HepG2 (cell line): ENCODE data around the gene NDST1. TPM values are rescaled to one million over a fixed set of nuclear protein-coding genes. Genes with fewer than 3 reads are reported as not detected.

Experiments used
- ATAC-seq: fragments of 200-7000 bp; cut with Tn5 transposase; 3 replicates; pipeline ENCODE4 v1.9.1; 2020; ENCODE audit warnings: mild to moderate bottlenecking, moderate library complexity
- BruUV-seq: library from RNA; stranded (reverse); fragments of 400-500 nt; replicated peaks from 2 replicates; lab custom pipeline; 2021; lab: Mats Ljungman, UMichigan
- CTCF ChIA-PET: fragments of 300-600 bp; formaldehyde crosslinking; extraction: SDS; loops from one replicate; lab custom pipeline; 2021; ENCODE audit warnings: low total read pairs, inconsistent platforms, low intra/inter-chr PET ratio; lab: Yijun Ruan, JAX
- POLR2A ChIA-PET: fragments of 350-600 bp; sonication (Branson Sonifier 250); formaldehyde crosslinking; loops from one replicate; lab custom pipeline; 2020; ENCODE audit warnings: antibody characterized with exemption, inconsistent platforms; lab: Yijun Ruan, JAX
- DNase-seq: peaks from one replicate; pipeline ENCODE4 v3.0.0-alpha.2; 2015; ENCODE audit warnings: low spot score
- FAIRE-seq: peaks from 3 replicates; lab custom pipeline; 2011; peaks lifted over from hg19 to GRCh38; lab: Jason Lieb, UNC
- H2AFZ ChIP-seq: one replicate; pipeline ENCODE4 v1.6.1; 2011; ENCODE audit warnings: low read length, inconsistent platforms
- H3K27ac ChIP-seq: fragments of 300-600 bp; 3 replicates; pipeline ENCODE4 v1.8.0; 2011; ENCODE audit warnings: mixed run types, mild to moderate bottlenecking, mixed read lengths, low read length, inconsistent platforms; ENCODE audit not compliant: insufficient read depth; ENCODE audit errors: extremely low read length
- H3K27me3 ChIP-seq, 2 experiments: fragments of 200-600 bp in 1 of 2; 2 replicates in 1 of 2; 3 replicates in 1 of 2; pipeline versions ENCODE4 v1.6.0 to v1.8.0; 2011; ENCODE audit warnings: low read length in 2 of 2, mild to moderate bottlenecking in 2 of 2, moderate library complexity in 2 of 2, inconsistent platforms in 1 of 2; ENCODE audit not compliant: insufficient read depth in 2 of 2, control insufficient read depth in 1 of 2
- H3K36me3 ChIP-seq, 2 experiments: fragments of 200-600 bp in 1 of 2; replicated peaks in 1 of 2; 2 replicates in 1 of 2; 3 replicates in 1 of 2; pipeline versions ENCODE4 v1.5.1 to v1.8.0; 2011; ENCODE audit warnings: low read length in 2 of 2, inconsistent platforms in 1 of 2; ENCODE audit not compliant: insufficient read depth in 2 of 2, control insufficient read depth in 1 of 2
- H3K4me1 ChIP-seq: 2 replicates; pipeline ENCODE4 v1.5.1; 2012; ENCODE audit warnings: low read length, inconsistent platforms; ENCODE audit not compliant: insufficient read depth
- H3K4me2 ChIP-seq: 2 replicates; pipeline ENCODE4 v1.6.0; 2011; ENCODE audit warnings: low read depth, low read length, inconsistent platforms
- H3K4me3 ChIP-seq, 3 experiments: fragments of 200-600 bp in 1 of 3; sonication (generic), shearing (Covaris generic) in 1 of 3; replicated peaks in 1 of 3; 2 replicates each; pipeline ENCODE4 v1.5.1; 2011 to 2016; ENCODE audit warnings: low read length in 3 of 3, inconsistent platforms in 2 of 3, low read depth in 2 of 3, mild to moderate bottlenecking in 2 of 3, control low read depth in 1 of 3, mixed read lengths in 1 of 3; ENCODE audit not compliant: insufficient read depth in 1 of 3
- H3K79me2 ChIP-seq: one replicate; pipeline ENCODE4 v1.6.1; 2011; ENCODE audit warnings: low read length, inconsistent platforms; ENCODE audit not compliant: insufficient read depth
- H3K9ac ChIP-seq: 2 replicates; pipeline ENCODE4 v1.6.0; 2011; ENCODE audit warnings: mild to moderate bottlenecking, low read depth, low read length, inconsistent platforms; ENCODE audit not compliant: insufficient read depth
- H3K9me3 ChIP-seq: 2 replicates; pipeline ENCODE4 v1.5.1; 2012; ENCODE audit warnings: mild to moderate bottlenecking, low read length
- H4K20me1 ChIP-seq: 2 replicates; pipeline ENCODE4 v1.6.0; 2011; ENCODE audit warnings: inconsistent platforms, mild to moderate bottlenecking, low read length, moderate library complexity; ENCODE audit not compliant: insufficient read depth
- FOXA1 ChIP-seq, 2 experiments: fragments of 450-650 bp in 1 of 2; sonication (generic) in 1 of 2; formaldehyde crosslinking in 1 of 2; IDR thresholded peaks; 2 replicates each; pipeline versions ENCODE4 v1.4.0 to v1.6.1; 2016 to 2020; ENCODE audit warnings: missing genetic modification reagents in 1 of 2
- HNRNPH1 ChIP-seq: fragments of 200-400 bp; formaldehyde crosslinking; optimal IDR thresholded peaks from 2 replicates; pipeline ENCODE3; 2017; ENCODE audit warnings: mild to moderate bottlenecking, low read depth, low read length
- HNRNPLL ChIP-seq: fragments of 200-400 bp; formaldehyde crosslinking; IDR thresholded peaks from 2 replicates; pipeline ENCODE4 v1.6.1; 2017; ENCODE audit warnings: mild to moderate bottlenecking, low read depth, low read length; ENCODE audit not compliant: poor library complexity, severe bottlenecking
- KDM5A ChIP-seq: fragments of 200-600 bp; sonication (generic); IDR thresholded peaks from 2 replicates; pipeline ENCODE4 v1.7.0; 2018; ENCODE audit warnings: antibody characterized with exemption, mild to moderate bottlenecking, low read length, borderline replicate concordance
- PRMT3 ChIP-seq: sonication (generic); formaldehyde crosslinking; IDR thresholded peaks from 2 replicates; pipeline ENCODE4 v1.8.1; 2022; ENCODE audit warnings: low read depth, mild to moderate bottlenecking, moderate library complexity, missing genetic modification reagents, borderline replicate concordance
- ZNF101 ChIP-seq: sonication (generic); formaldehyde crosslinking; IDR thresholded peaks from 2 replicates; pipeline ENCODE4 v1.4.0; 2020; ENCODE audit warnings: mild to moderate bottlenecking, low read depth, missing genetic modification reagents, borderline replicate concordance
- ZNF296 ChIP-seq: sonication (generic); formaldehyde crosslinking; conservative IDR thresholded peaks from 2 replicates; pipeline ENCODE4 v1.5.0; 2020; ENCODE audit warnings: mild to moderate bottlenecking, missing genetic modification reagents
- ZNF687 ChIP-seq: sonication (generic); formaldehyde crosslinking; IDR thresholded peaks from 2 replicates; pipeline ENCODE4 v1.5.1; 2020; ENCODE audit warnings: mild to moderate bottlenecking, missing genetic modification reagents, moderate library complexity
- ZNF703 ChIP-seq: sonication (generic); formaldehyde crosslinking; IDR thresholded peaks from 2 replicates; pipeline ENCODE4 v1.5.1; 2020; ENCODE audit warnings: missing genetic modification reagents, mild to moderate bottlenecking, moderate library complexity, borderline replicate concordance
- ZNF710 ChIP-seq: sonication (generic); formaldehyde crosslinking; IDR thresholded peaks from 2 replicates; pipeline ENCODE4 v1.5.0; 2020; ENCODE audit warnings: mild to moderate bottlenecking, missing genetic modification reagents, borderline replicate concordance
- ZSCAN21 ChIP-seq: sonication (generic); formaldehyde crosslinking; IDR thresholded peaks from 2 replicates; pipeline ENCODE4 v1.8.0; 2022; ENCODE audit warnings: mild to moderate bottlenecking, missing genetic modification reagents, moderate library complexity, borderline replicate concordance
- WGBS: methylation state at CpG from one replicate; pipeline ENCODE4 v1.1.6; 2017; ENCODE audit warnings: low lambda C conversion rate; 5-methylcytosine and 5-hydroxymethylcytosine counted together
- in situ Hi-C: cut with HindIII; loops from 2 replicates; pipeline ENCODE4 v1.10.0; 2017; ENCODE audit warnings: low pct_unique_long_range_greater_than_20kb; ENCODE audit not compliant: extremely low pct_ligation_motif_present
- intact Hi-C: fragments of 100-400 bp; cut with micrococcal nuclease; formaldehyde crosslinking; loops from one replicate; pipeline ENCODE4 v1.10.0; 2022; ENCODE audit not compliant: unreplicated experiment
- polyA plus RNA-seq, 8 experiments: library from polyadenylated mRNA; depleted of rRNA in 3 of 8; stranded (reverse) in 7 of 8; unstranded in 1 of 8; fragments of >200 nt; fragmentation: Illumina TruSeq in 4 of 8; extraction: Trizol in 4 of 8; gene quantifications; 2 replicates each; pipeline versions ENCODE4 v1.2.1 to v1.2.3, GENCODE V29; 2011 to 2016; ENCODE audit warnings: low read depth in 4 of 8, missing spikeins in 1 of 8, mixed read lengths in 1 of 8; ENCODE audit not compliant: insufficient read depth in 1 of 8
- total RNA-seq, 5 experiments: library from RNA; depleted of rRNA; stranded (reverse); fragments of >200 nt; fragmentation: Illumina TruSeq; extraction: Trizol; gene quantifications; 2 replicates each; pipeline ENCODE4 v1.2.3, GENCODE V29; 2016; ENCODE audit warnings: low read depth in 1 of 5

The NDST1 gene
- total and polyA plus RNA-seq, 2 of the 13 experiments (the other 11 are each of a cell fraction or from before 2014, with no cell fraction given) = 23.8 to 26.2 TPM

GRCh38 chr5:150573867-150574817, 66.2 kb downstream of the NDST1 start (continued):
- TF ChIP-seq KDM5A (no peak), ZNF687 (CRISPR knock-in tag) (peak; percentile 21; the same call in 1 of the 2 replicates)

- FAIRE-seq = no peak
- Histone ChIP-seq H4K20me1 (no peaks in the 10 kb centered on the region), H3K27ac (no peak overlapping the region), H2AFZ (no peak overlapping the region), H3K79me2 (no peaks in the 10 kb centered on the region), H3K4me3 (no peak overlapping the region), H3K4me1 (peaks cover 55% of the 10 kb centered on the region), H3K27me3 (0 out of 5 replicates have a peak, but pooled peaks cover 0 to 3% of the 10 kb centered on the region in 2 experiments), H3K9ac (no peak overlapping the region), H3K9me3 (no peaks in the 10 kb centered on the region), H3K4me2 (peak overlapping the region; percentile 61), H3K36me3 (no peaks in the 10 kb centered on the region)
- ChIA-PET CTCF (no interaction called here), POLR2A (interaction anchor here (1.0 to 1.7 kb wide), 3 partner anchors 8 to 184 kb away, joined by 4 to 10 read pairs (median 4); partner anchors contain the start of gene DCTN4)
- 41% methylated on average over 6 of the region's 15 CpGs for WGBS
- DNase-seq = no peak
- BruUV-seq = no TSS peak
- intact Hi-C loops (no loop called here), in situ Hi-C loops (no loop called here)
- ATAC-seq = peak; percentile 14
- TF ChIP-seq ZSCAN21 (CRISPR knock-in tag) (no peak), HNRNPH1 (no peak), PRMT3 (CRISPR knock-in tag) (no peak), FOXA1 (IDR thresholded peaks at IDR 0.05) (no peak), FOXA1 (CRISPR knock-in tag; IDR thresholded peaks at IDR 0.05) (no peak), ZNF710 (no peak), ZNF101 (CRISPR knock-in tag) (no peak), ZNF703 (CRISPR knock-in tag) (no peak), ZNF296 (no peak), HNRNPLL (no peak)
Measured at GRCh38 chr5:150574818-150575547, 67.1 kb downstream of the NDST1 start.
